GM12878 (cell line): ENCODE data around the gene CACNA1I. TPM values are rescaled to one million over a fixed set of nuclear protein-coding genes. Genes with fewer than 3 reads are reported as not detected.

Experiments
- ATAC-seq: fragments of 200-7000 bp; cut with Tn5 transposase; 3 replicates; pipeline ENCODE4 v1.9.1; 2020; ENCODE audit warnings: mild to moderate bottlenecking, moderate library complexity
- BruUV-seq: library from RNA; stranded (reverse); fragments of 400-500 nt; replicated peaks from 2 replicates; lab custom pipeline; 2021; lab: Mats Ljungman, UMichigan
- CTCF ChIA-PET: fragments of 300-600 bp; sonication (Branson Sonifier 250); formaldehyde crosslinking; extraction: SDS; loops from one replicate; lab custom pipeline; 2021; ENCODE audit warnings: inconsistent platforms; lab: Yijun Ruan, JAX
- POLR2A ChIA-PET: fragments of 350-600 bp; formaldehyde crosslinking; extraction: SDS; loops from one replicate; lab custom pipeline; 2021; ENCODE audit warnings: inconsistent platforms; lab: Charles Lee
- RAD21 ChIA-PET: fragments of 300-600 bp; sonication (Branson Sonifier 250); formaldehyde crosslinking; loops from one replicate; lab custom pipeline; 2023; ENCODE audit warnings: antibody characterized with exemption; ENCODE audit not compliant: unreplicated experiment; lab: Charles Lee
- SMC1A ChIA-PET: fragments of 300-600 bp; sonication (Branson Sonifier 250); formaldehyde crosslinking; loops from one replicate; lab custom pipeline; 2023; ENCODE audit not compliant: unreplicated experiment, uncharacterized antibody; lab: Charles Lee
- DNase-seq: peaks from one replicate; pipeline ENCODE4 v3.0.0-alpha.2; 2011; ENCODE audit warnings: low read depth, low spot score
- FAIRE-seq: peaks from 3 replicates; lab custom pipeline; 2011; peaks lifted over from hg19 to GRCh38; lab: Jason Lieb, UNC
- H2AFZ ChIP-seq: 2 replicates; pipeline ENCODE4 v1.6.0; 2011; ENCODE audit warnings: low read depth, low read length, control low read depth; ENCODE audit not compliant: control insufficient read depth
- H3K27ac ChIP-seq: 2 replicates; pipeline ENCODE4 v1.5.1; 2011; ENCODE audit warnings: control low read depth; ENCODE audit not compliant: control insufficient read depth, insufficient read depth
- H3K27me3 ChIP-seq, 2 experiments: replicated peaks in 1 of 2; 2 replicates each; pipeline versions ENCODE4 v1.6.0 to v1.6.1; 2011; ENCODE audit warnings: low read length in 1 of 2; ENCODE audit not compliant: control insufficient read depth in 2 of 2, insufficient read depth in 2 of 2
- H3K36me3 ChIP-seq, 2 experiments: 2 replicates each; pipeline ENCODE4 v1.5.1; 2011; ENCODE audit warnings: low read length in 1 of 2; ENCODE audit not compliant: control insufficient read depth in 2 of 2, insufficient read depth in 2 of 2
- H3K4me1 ChIP-seq: 2 replicates; pipeline ENCODE4 v1.6.1; 2011; ENCODE audit warnings: mild to moderate bottlenecking, low read length, moderate library complexity, mixed read lengths; ENCODE audit not compliant: control insufficient read depth, insufficient read depth
- H3K4me2 ChIP-seq: 2 replicates; pipeline ENCODE4 v1.6.0; 2011; ENCODE audit warnings: control low read depth; ENCODE audit not compliant: control insufficient read depth, insufficient read depth
- H3K4me3 ChIP-seq: fragments of 200-600 bp; sonication (generic); 2 replicates; pipeline ENCODE4 v1.5.1; 2016
- H3K79me2 ChIP-seq: 2 replicates; pipeline ENCODE4 v1.6.0; 2011; ENCODE audit warnings: low read length; ENCODE audit not compliant: control insufficient read depth, insufficient read depth
- H3K9ac ChIP-seq: 2 replicates; pipeline ENCODE4 v1.8.0; 2011; ENCODE audit warnings: low read length, control low read depth, mixed read lengths; ENCODE audit not compliant: control insufficient read depth, insufficient read depth
- H3K9me3 ChIP-seq: replicated peaks from 3 replicates; pipeline ENCODE4 v1.5.1; 2011; ENCODE audit warnings: mild to moderate bottlenecking, low read length; ENCODE audit not compliant: control insufficient read depth, insufficient read depth
- H4K20me1 ChIP-seq: 2 replicates; pipeline ENCODE4 v1.6.0; 2011; ENCODE audit not compliant: control insufficient read depth, insufficient read depth
- CBX5 ChIP-seq: sonication (generic); IDR thresholded peaks from 2 replicates; pipeline ENCODE4 v1.6.1; 2016; ENCODE audit warnings: low read depth, moderate library complexity, mild to moderate bottlenecking, inconsistent platforms
- JUNB ChIP-seq: IDR thresholded peaks from 2 replicates; pipeline ENCODE4 v1.6.1; 2016; ENCODE audit warnings: antibody characterized with exemption, mild to moderate bottlenecking
- KAT2A ChIP-seq: conservative IDR thresholded peaks from 2 replicates; pipeline ENCODE4 v1.6.1; 2011; ENCODE audit warnings: low read depth, low read length; ENCODE audit not compliant: control insufficient read depth
- NFXL1 ChIP-seq: fragments of 450-650 bp; IDR thresholded peaks from 2 replicates; pipeline ENCODE4 v1.6.1; 2017; ENCODE audit warnings: antibody characterized with exemption, mild to moderate bottlenecking, borderline replicate concordance
- NR2C1 ChIP-seq: fragments of 450-650 bp; IDR thresholded peaks from 2 replicates; pipeline ENCODE4 v1.6.1; 2017; ENCODE audit warnings: antibody characterized with exemption, mild to moderate bottlenecking, moderate library complexity
- REST ChIP-seq: IDR thresholded peaks from 2 replicates; pipeline ENCODE4 v1.6.1; 2012; ENCODE audit warnings: mild to moderate bottlenecking, low read depth, low read length
- SIN3A ChIP-seq: IDR thresholded peaks from 2 replicates; pipeline ENCODE4 v1.6.1; 2012; ENCODE audit warnings: low read depth, low read length, improper control_type of control experiment
- TAF1 ChIP-seq: IDR thresholded peaks from 2 replicates; pipeline ENCODE4 v1.6.1; 2011; ENCODE audit warnings: mild to moderate bottlenecking, low read depth, low read length, borderline replicate concordance
- TCF7 ChIP-seq: IDR thresholded peaks from 2 replicates; pipeline ENCODE4 v1.6.1; 2014; ENCODE audit warnings: antibody characterized with exemption, borderline replicate concordance
- USF2 ChIP-seq: IDR thresholded peaks from 2 replicates; pipeline ENCODE4 v1.6.1; 2011; ENCODE audit warnings: low read depth, low read length, improper control_type of control experiment, borderline replicate concordance
- ZNF24 ChIP-seq: fragments of 450-650 bp; IDR thresholded peaks from 2 replicates; pipeline ENCODE4 v1.6.1; 2017; ENCODE audit warnings: antibody characterized with exemption, mild to moderate bottlenecking
- WGBS: methylation state at CpG from one replicate; pipeline ENCODE4 v1.1.6; 2016; ENCODE audit warnings: low lambda C conversion rate; ENCODE audit not compliant: insufficient replicate concordance, insufficient coverage; ENCODE audit errors: missing lambda C conversion rate; 5-methylcytosine and 5-hydroxymethylcytosine counted together
- in situ Hi-C: fragments of 300-500 bp; cut with MboI; formaldehyde crosslinking; loops from 9 replicates; pipeline ENCODE4 v1.14.3; 2018; ENCODE audit warnings: mixed read lengths
- intact Hi-C: fragments of 100-400 bp; cut with micrococcal nuclease; formaldehyde crosslinking; loops from one replicate; pipeline ENCODE4 v1.14.2; 2022; ENCODE audit not compliant: unreplicated experiment
- polyA plus RNA-seq, 11 experiments: library from polyadenylated mRNA; depleted of rRNA in 4 of 11; unstranded in 6 of 11; stranded (reverse) in 5 of 11; fragments of >200 nt; fragmentation: Nextera tagmentation in 4 of 11; fragmentation: Illumina TruSeq in 1 of 11; extraction: Ambion mirVana in 4 of 11; extraction: Trizol in 1 of 11; gene quantifications; 1 replicate in 1 of 11; 2 replicates in 10 of 11; pipeline versions ENCODE4 v1.2.1 to v1.2.3, GENCODE V29; 2011 to 2016; ENCODE audit warnings: inconsistent platforms in 2 of 11, missing spikeins in 2 of 11, low read depth in 1 of 11
- total RNA-seq, 4 experiments: library from RNA; depleted of rRNA in 3 of 4; stranded (reverse); fragments of >200 nt in 3 of 4; fragmentation: Illumina TruSeq in 1 of 4; extraction: Trizol in 1 of 4; gene quantifications; 2 replicates each; pipeline versions ENCODE4 v1.2.1 to v1.2.3, GENCODE V29; 2013 to 2021

Gene CACNA1I
- total and polyA plus RNA-seq, 10 of the 15 experiments (the other 5 are each of a cell fraction or from before 2014, with no cell fraction given) = 0.01 to 0.03 TPM; not detected in 8

GRCh38 chr22:39693943-39694500 lies 123.5 kb downstream of the CACNA1I start:
- SMC1A ChIA-PET = no interaction called here
- no peak for DNase-seq
- intact Hi-C loops (no loop called here), in situ Hi-C loops (no loop called here)
- Histone ChIP-seq H3K9ac (no peak overlapping the region), H3K27ac (no peak overlapping the region), H2AFZ (no peak overlapping the region), H3K4me2 (no peak overlapping the region), H3K36me3 (no peaks in the 10 kb centered on the region), H3K4me3 (no peak overlapping the region), H3K9me3 (no peaks in the 10 kb centered on the region), H3K79me2 (no peaks in the 10 kb centered on the region), H3K27me3 (no peaks in the 10 kb centered on the region; a peak in 3 of 4 replicates), H3K4me1 (no peaks in the 10 kb centered on the region), H4K20me1 (no peaks in the 10 kb centered on the region)
- POLR2A ChIA-PET = no interaction called here
- FAIRE-seq = no peak
- BruUV-seq = no TSS peak
- CTCF ChIA-PET = no interaction called here
- TF ChIP-seq SIN3A = no peak
- TF ChIP-seq CBX5 = no peak
- no peak for TF ChIP-seq JUNB
- TF ChIP-seq TCF7 = no peak
- no peak for TF ChIP-seq KAT2A
- no peak for TF ChIP-seq USF2
- no peak for TF ChIP-seq ZNF24
- no peak for TF ChIP-seq NR2C1
- no peak for TF ChIP-seq TAF1
- no peak for TF ChIP-seq REST
- TF ChIP-seq NFXL1 = no peak
- RAD21 ChIA-PET = interaction anchor here (0.5 kb wide), 1 partner anchor 1927 kb away, joined by 3 read pairs; no protein-coding TSS in a partner anchor
- WGBS = 18% methylated on average over 13 of the region's 14 CpGs
- peak; percentile 36; the same call in 1 of the 3 replicates for ATAC-seq
